ENCODE results near the gene PPP1R12B. TPM values are rescaled to one million over a fixed set of nuclear protein-coding genes. Genes with fewer than 3 reads are reported as not detected.
"Not testable (repeated sequence)": the region's sequence is repeated elsewhere in the genome, so short reads cannot be mapped to it uniquely, and the experiment has no call there.

PPP1R12B gene
- total RNA-seq, 3 donors from 2014 or later, result 80.9 to 655 (median 89.0) TPM

DNA sequence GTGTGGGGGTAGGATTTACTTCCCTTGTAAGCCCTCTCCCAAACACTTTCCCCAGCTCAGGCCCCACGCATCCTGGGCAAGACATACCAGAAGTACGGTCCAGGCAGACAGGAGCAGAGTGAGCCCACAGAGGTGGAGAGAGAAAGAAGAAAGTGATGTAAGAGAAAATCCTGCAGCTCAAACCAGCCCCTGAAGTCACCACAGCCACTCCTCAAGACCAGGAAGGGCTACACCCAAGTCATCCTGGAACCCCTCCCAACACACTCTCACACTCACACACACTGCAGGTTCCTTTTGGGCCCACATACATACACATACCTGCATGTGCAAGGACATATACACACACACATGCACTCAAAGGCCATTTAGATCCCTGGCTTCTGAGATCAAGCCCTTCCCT lies 254.9 kb downstream of the PPP1R12B start:
- no peak for ATAC-seq
- TF ChIP-seq, protein P1, sequence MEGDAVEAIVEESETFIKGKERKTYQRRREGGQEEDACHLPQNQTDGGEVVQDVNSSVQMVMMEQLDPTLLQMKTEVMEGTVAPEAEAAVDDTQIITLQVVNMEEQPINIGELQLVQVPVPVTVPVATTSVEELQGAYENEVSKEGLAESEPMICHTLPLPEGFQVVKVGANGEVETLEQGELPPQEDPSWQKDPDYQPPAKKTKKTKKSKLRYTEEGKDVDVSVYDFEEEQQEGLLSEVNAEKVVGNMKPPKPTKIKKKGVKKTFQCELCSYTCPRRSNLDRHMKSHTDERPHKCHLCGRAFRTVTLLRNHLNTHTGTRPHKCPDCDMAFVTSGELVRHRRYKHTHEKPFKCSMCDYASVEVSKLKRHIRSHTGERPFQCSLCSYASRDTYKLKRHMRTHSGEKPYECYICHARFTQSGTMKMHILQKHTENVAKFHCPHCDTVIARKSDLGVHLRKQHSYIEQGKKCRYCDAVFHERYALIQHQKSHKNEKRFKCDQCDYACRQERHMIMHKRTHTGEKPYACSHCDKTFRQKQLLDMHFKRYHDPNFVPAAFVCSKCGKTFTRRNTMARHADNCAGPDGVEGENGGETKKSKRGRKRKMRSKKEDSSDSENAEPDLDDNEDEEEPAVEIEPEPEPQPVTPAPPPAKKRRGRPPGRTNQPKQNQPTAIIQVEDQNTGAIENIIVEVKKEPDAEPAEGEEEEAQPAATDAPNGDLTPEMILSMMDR (IDR thresholded peaks at IDR 0.05), result no peak
- Histone ChIP-seq H3K4me1 (ENCODE audit: low read depth) (no peaks in the 10 kb centered on the region), H3K4me3 (no peak overlapping the region), H3K9me3 (no peaks in the 10 kb centered on the region), H3K36me3 (ENCODE audit: low read depth) (no peaks in the 10 kb centered on the region)
- intact Hi-C loops (cut with DNase I, micrococcal nuclease), result loop anchor here in 1 of 2 donors (5.0 kb wide), 1 partner anchor 106 kb away; no protein-coding TSS in a partner anchor
- no peak for DNase-seq

DNA sequence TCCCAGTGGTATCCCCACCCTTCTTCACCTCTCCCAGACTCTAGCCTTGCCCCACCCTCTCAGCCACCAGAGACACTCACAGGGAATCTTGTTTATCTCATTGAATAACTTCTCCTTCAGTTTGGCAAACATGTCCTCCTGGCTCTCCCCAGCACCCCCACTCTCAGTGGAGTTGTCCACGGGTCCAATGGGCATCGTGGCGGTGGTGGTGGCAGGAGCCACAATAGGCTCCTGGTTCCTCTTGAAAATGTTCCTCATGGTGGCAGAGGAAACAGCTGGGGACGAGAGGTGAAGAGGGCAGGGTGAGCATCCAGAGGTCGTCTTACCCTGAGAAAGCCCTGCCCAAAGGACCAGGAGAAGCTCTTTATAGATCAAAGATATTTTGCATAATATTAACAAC lies 257.0 kb downstream of the PPP1R12B start:
- no peak for DNase-seq
- no peak for ATAC-seq
- Histone ChIP-seq H3K4me1 (ENCODE audit: low read depth) (no peaks in the 10 kb centered on the region), H3K9me3 (no peaks in the 10 kb centered on the region), H3K4me3 (no peak overlapping the region), H3K36me3 (ENCODE audit: low read depth) (no peaks in the 10 kb centered on the region)
- TF ChIP-seq, protein P1 (IDR thresholded peaks at IDR 0.05), result no peak
- intact Hi-C loops (cut with DNase I, micrococcal nuclease), result no loop called here

DNA sequence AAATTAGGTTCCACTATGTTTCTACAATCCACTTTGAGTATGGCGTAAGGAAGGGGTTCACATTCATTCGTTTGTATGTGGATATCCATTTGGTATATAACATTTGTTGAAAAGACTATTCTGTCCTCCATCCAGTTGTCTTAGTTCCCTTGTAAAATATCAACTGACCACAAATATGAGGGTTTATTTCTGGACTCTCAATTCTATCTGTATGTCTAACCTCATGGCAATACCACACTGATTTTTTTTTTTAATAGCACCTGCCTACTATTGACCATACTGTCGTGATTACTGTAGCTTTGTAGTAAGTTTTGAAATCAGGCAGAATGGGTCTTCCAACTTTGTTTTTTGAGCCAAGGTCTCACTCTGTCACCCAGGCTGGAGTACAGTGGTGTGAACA lies 263.5 kb downstream of the PPP1R12B start:
- H3K9me3 ChIP-seq; H3K36me3 ChIP-seq (ENCODE audit: low read depth); intact Hi-C loops (cut with DNase I, micrococcal nuclease); H3K4me3 ChIP-seq; DNase-seq; H3K4me1 ChIP-seq (ENCODE audit: low read depth); ATAC-seq: not testable (repeated sequence)

DNA sequence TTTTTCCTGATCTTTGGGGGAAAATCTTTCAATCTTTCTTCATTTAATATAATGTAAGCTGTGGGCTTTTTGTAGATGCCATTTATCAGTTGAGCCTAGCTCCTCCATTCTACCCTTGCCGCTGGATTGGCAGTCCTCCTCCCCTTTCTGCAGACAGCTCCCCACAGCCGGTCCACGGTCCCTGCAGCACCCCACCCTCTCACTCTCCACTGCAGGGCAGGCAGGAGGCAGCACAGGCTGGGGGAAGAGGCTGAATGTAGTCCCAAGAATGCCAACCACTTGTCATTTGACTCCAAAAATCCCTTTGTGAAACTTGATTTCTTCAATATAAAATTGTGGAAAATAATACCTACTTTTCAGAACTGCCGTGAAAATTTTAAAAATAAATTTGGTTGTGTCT lies 265.1 kb downstream of the PPP1R12B start:
- intact Hi-C loops (cut with DNase I, micrococcal nuclease), result no loop called here
- DNase-seq (no peak), ATAC-seq (no peak)
- Histone ChIP-seq H3K4me3 (no peak overlapping the region), H3K9me3 (no peaks in the 10 kb centered on the region), H3K4me1 (ENCODE audit: low read depth) (peaks cover 9% of the 10 kb centered on the region), H3K36me3 (ENCODE audit: low read depth) (no peaks in the 10 kb centered on the region)
- TF ChIP-seq, protein P1 (IDR thresholded peaks at IDR 0.05), result no peak

DNA sequence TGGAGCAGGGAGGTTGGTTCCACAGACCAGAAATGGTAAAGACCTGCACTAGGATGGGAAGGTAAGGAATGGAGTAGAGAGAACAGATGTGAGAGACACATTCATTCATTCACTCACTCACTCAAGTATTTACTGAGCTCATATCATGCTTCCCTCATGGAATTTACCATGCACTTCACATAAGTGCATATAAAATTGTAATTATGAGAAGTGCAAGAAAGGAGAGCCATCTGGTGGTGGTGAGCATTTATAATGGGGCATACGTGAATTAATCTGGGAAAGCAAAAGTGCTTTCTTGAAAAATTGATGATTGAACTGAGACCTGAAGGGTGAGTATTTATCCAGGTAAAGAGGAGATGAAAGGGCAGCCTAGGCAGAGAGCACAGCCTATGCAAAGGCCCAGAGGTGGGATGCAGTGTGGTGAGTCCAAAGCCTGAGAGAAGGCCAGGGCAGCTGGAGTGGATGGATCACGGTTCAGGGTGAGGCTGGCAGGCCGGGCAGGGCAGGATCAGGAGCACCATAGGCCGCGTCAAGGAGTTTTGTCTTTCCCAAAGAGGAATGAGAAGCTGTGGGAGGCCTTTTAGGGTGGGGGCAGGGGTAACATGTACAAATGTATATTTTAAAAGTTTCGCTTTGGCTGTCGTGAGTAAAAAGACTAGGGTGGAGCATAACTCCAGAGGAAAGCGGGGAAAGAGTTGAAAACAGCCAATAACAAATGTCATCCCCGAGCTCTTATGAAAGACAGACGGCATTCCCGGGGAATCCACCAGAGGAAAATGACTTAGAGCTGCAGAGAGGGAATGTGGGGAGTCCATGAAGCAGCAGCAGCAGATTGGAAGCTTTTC lies 266.1 kb downstream of the PPP1R12B start:
- H3K9me3 ChIP-seq; H3K36me3 ChIP-seq (ENCODE audit: low read depth); intact Hi-C loops (cut with DNase I, micrococcal nuclease); H3K4me1 ChIP-seq (ENCODE audit: low read depth); H3K4me3 ChIP-seq; DNase-seq; ATAC-seq: not testable (repeated sequence)

DNA sequence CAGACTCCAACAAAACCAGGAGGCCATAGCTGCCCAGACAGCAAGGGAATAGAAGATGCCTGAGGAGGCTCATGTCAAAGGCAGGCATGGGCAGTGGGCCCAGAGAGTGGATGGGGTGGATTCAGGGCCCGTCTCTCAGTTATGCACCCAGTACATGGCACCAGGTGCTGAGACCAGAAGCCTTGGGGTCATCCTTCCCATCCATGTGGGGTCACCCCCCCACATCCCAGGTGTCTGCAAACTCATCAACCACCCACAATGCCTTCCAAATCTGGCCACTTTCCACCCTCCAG lies 266.7 kb downstream of the PPP1R12B start:
- intact Hi-C loops (cut with DNase I, micrococcal nuclease); H3K9me3 ChIP-seq; DNase-seq; H3K4me3 ChIP-seq; H3K4me1 ChIP-seq (ENCODE audit: low read depth); ATAC-seq; H3K36me3 ChIP-seq (ENCODE audit: low read depth): not testable (repeated sequence)

DNA sequence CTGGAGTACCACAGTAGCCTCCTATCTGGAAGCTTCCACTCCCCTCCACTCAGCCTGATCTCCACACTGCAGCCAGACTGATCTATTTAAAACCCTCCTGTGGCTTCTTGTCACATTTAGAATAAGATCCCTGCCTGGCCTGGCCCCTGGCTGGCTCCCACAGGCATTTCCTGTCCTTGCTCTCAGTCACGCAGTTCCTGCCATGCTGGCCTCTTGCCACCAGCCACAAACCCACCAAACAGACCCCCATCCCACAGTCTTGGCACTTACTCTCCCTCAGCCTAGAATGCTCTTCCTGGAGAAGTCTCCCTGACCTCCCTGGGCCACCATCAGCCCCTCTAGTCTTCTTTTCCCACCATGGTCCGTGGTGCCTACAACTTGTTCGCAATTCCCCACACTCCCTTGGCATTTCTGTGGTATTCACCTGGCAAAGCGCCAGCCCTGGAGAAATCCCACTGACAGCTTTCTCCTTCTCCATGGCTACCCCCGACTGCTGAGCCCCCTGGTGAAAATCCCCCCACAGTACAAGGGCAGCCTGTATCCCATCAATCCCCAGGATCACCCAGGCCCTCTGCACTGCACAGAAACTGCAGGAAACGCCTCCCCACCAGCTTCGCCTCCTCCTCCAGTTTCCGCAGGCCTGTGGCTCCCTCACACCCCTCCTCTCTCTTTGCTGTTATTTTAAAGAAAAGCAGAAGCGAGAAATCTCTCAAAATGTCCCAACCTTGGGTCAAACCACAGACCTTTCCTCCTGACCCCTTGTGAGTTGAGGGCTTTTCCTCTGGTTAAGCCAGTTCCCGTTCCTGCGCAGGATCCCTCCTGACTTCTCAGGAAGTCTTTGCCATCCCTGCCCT lies 267.2 kb downstream of the PPP1R12B start:
- no peak overlapping the region for H3K4me3 ChIP-seq
- intact Hi-C loops (cut with DNase I, micrococcal nuclease), result no loop called here
- H3K9me3 ChIP-seq, result no peaks in the 10 kb centered on the region
- no peaks in the 10 kb centered on the region for H3K36me3 ChIP-seq (ENCODE audit: low read depth)
- ATAC-seq (peak; percentile 54), DNase-seq (peak in 1 of 3 donors; percentile 29)
- TF ChIP-seq, protein P1 (IDR thresholded peaks at IDR 0.05), result no peak
- H3K4me1 ChIP-seq (ENCODE audit: low read depth), result peaks cover 9% of the 10 kb centered on the region

Measured in mucosa of descending colon (tissue), 3 donors.